Measurements from ENCODE around the gene SLC24A3.
"Not testable (repeated sequence)": the region's sequence is repeated elsewhere in the genome, so short reads cannot be mapped to it uniquely, and the experiment has no call there.

The SLC24A3 gene

GRCh38 chr20:19616081-19616480 is 403.6 kb downstream of the SLC24A3 start:
- no peak for DNase-seq

- no peak for DNase-seq
These were observed 404.2 kb downstream of the SLC24A3 start for GRCh38 chr20:19616620-19617019.

GRCh38 chr20:19617256-19617655 is 404.8 kb downstream of the SLC24A3 start:
- no peak for DNase-seq

- no peak for DNase-seq
These were observed 406.3 kb downstream of the SLC24A3 start for GRCh38 chr20:19618711-19619110.

GRCh38 chr20:19619904-19620430 is 407.5 kb downstream of the SLC24A3 start:
- no peak for DNase-seq

- no peak for DNase-seq
These were observed 408.0 kb downstream of the SLC24A3 start for GRCh38 chr20:19620446-19620845.

GRCh38 chr20:19621072-19621471 is 408.6 kb downstream of the SLC24A3 start:
- DNase-seq = no peak

- DNase-seq = no peak
These were observed 412.0 kb downstream of the SLC24A3 start for GRCh38 chr20:19624221-19624965.

GRCh38 chr20:19625426-19625825 is 413.0 kb downstream of the SLC24A3 start:
- DNase-seq = no peak

- DNase-seq = no peak
These were observed 414.5 kb downstream of the SLC24A3 start for GRCh38 chr20:19626896-19627295.

GRCh38 chr20:19628570-19629134 is 416.2 kb downstream of the SLC24A3 start:
- peak; percentile 33 for DNase-seq

GRCh38 chr20:19631410-19631809 is 419.0 kb downstream of the SLC24A3 start:
- DNase-seq = no peak

GRCh38 chr20:19633985-19634384 is 421.5 kb downstream of the SLC24A3 start:
- DNase-seq = no peak

GRCh38 chr20:19639471-19640045 is 427.1 kb downstream of the SLC24A3 start:
- not testable (repeated sequence) for DNase-seq

- DNase-seq = no peak
These were observed 430.4 kb downstream of the SLC24A3 start for GRCh38 chr20:19642860-19643259.

- no peak for DNase-seq
These were observed 431.6 kb downstream of the SLC24A3 start for GRCh38 chr20:19644085-19644484.

GRCh38 chr20:19646963-19647362 is 434.5 kb downstream of the SLC24A3 start:
- no peak for DNase-seq

- no peak for DNase-seq
These were observed 435.6 kb downstream of the SLC24A3 start for GRCh38 chr20:19648024-19648423.

- DNase-seq = no peak
These were observed 436.6 kb downstream of the SLC24A3 start for GRCh38 chr20:19649041-19649440.

GRCh38 chr20:19652591-19653026 is 440.2 kb downstream of the SLC24A3 start:
- no peak for DNase-seq

- DNase-seq = no peak
These were observed 440.9 kb downstream of the SLC24A3 start for GRCh38 chr20:19653327-19653726.

GRCh38 chr20:19654921-19655320 is 442.5 kb downstream of the SLC24A3 start:
- DNase-seq = no peak

GRCh38 chr20:19658137-19658536 is 445.7 kb downstream of the SLC24A3 start:
- no peak for DNase-seq

- DNase-seq = no peak
These were observed 447.0 kb downstream of the SLC24A3 start for GRCh38 chr20:19659448-19659847.

Measured in DMS 273 treated with DMSO at 0.1 percent for 48 hours (cell line).